GM21367 (cell line): ENCODE results near the gene VAV3.

Source experiments
- ATAC-seq: cut with Tn5 transposase; IDR thresholded peaks from one replicate; pipeline ENCODE4 v1.9.1; 2021; ENCODE audit not compliant: unreplicated experiment

VAV3 gene

GRCh38 chr1:107975851-107976250, 10.9 kb upstream of the VAV3 start:
- no peak for ATAC-seq

- no peak for ATAC-seq
These were observed 9.1 kb upstream of the VAV3 start for GRCh38 chr1:107974090-107974489.

GRCh38 chr1:107972391-107973180, 7.6 kb upstream of the VAV3 start:
- no peak for ATAC-seq

- ATAC-seq, result no peak
These were observed 1.6 kb upstream of the VAV3 start for GRCh38 chr1:107966550-107966949.

- no peak for ATAC-seq
These were observed 457 bp downstream of the VAV3 start for GRCh38 chr1:107964336-107965109.

GRCh38 chr1:107963601-107964335, 1.2 kb downstream of the VAV3 start:
- peak; percentile 74 for ATAC-seq

GRCh38 chr1:107963008-107963407, 2.0 kb downstream of the VAV3 start:
- ATAC-seq, result no peak

- no peak for ATAC-seq
These were observed 10.1 kb downstream of the VAV3 start for GRCh38 chr1:107954719-107955415.

GRCh38 chr1:107954126-107954525, 10.9 kb downstream of the VAV3 start:
- ATAC-seq, result no peak

GRCh38 chr1:107953556-107953955, 11.4 kb downstream of the VAV3 start:
- no peak for ATAC-seq

GRCh38 chr1:107952989-107953388, 12.0 kb downstream of the VAV3 start:
- ATAC-seq, result no peak

- ATAC-seq, result no peak
These were observed 14.5 kb downstream of the VAV3 start for GRCh38 chr1:107950464-107950863.

- ATAC-seq, result peak; percentile 92
These were observed 15.3 kb downstream of the VAV3 start for GRCh38 chr1:107949467-107950253.

GRCh38 chr1:107946794-107947193, 18.2 kb downstream of the VAV3 start:
- ATAC-seq, result no peak

- ATAC-seq, result no peak
These were observed 21.3 kb downstream of the VAV3 start for GRCh38 chr1:107943694-107944093.

GRCh38 chr1:107942814-107943213, 22.2 kb downstream of the VAV3 start:
- no peak for ATAC-seq

GRCh38 chr1:107941531-107941930, 23.4 kb downstream of the VAV3 start:
- ATAC-seq, result no peak

- ATAC-seq, result no peak
These were observed 23.9 kb downstream of the VAV3 start for GRCh38 chr1:107941123-107941522.

- no peak for ATAC-seq
These were observed 24.3 kb downstream of the VAV3 start for GRCh38 chr1:107940701-107941100.

- no peak for ATAC-seq
These were observed 24.9 kb downstream of the VAV3 start for GRCh38 chr1:107940017-107940577.
